ENCODE results near the gene ADAMTS4. TPM values are rescaled to one million over a fixed set of nuclear protein-coding genes. Genes with fewer than 3 reads are reported as not detected.
A peak's percentile ranks its signal among the peaks of the same experiment; 100 is the strongest.

ADAMTS4 gene
- total and polyA plus RNA-seq, 2 experiments from 2014 or later = 7.2 to 9.8 TPM

GRCh38 chr1:161218301-161219077 is 19.6 kb upstream of the ADAMTS4 start:
- peaks cover 42% of the 10 kb centered on the region for H3F3A ChIP-seq (ENCODE audit: insufficient read depth)
- H3K4me2 ChIP-seq (ENCODE audit: unreplicated experiment) = no peak overlapping the region
- WGBS, 2 experiments (ENCODE audit: low coverage in 1 of 2, low lambda C conversion rate in 2 of 2, missing lambda C conversion rate in 2 of 2) = 77 to 86% methylated on average over 8 of the region's 8 CpGs
- peaks cover 26% of the 10 kb centered on the region for H3K4me1 ChIP-seq (ENCODE audit: insufficient read depth)
- no peak overlapping the region for H3K9ac ChIP-seq
- no peaks in the 10 kb centered on the region for H3K27me3 ChIP-seq (replicated peaks; ENCODE audit: insufficient read depth)
- H3K79me2 ChIP-seq (ENCODE audit: insufficient read depth) = no peaks in the 10 kb centered on the region
- in situ Hi-C loops (cut with MboI) = no loop called here
- no peaks in the 10 kb centered on the region for H3K9me2 ChIP-seq (ENCODE audit: insufficient read depth)
- H4K20me1 ChIP-seq (ENCODE audit: insufficient read depth) = no peaks in the 10 kb centered on the region
- peaks cover 7% of the 10 kb centered on the region for H3K36me3 ChIP-seq (ENCODE audit: low read depth)
- no peak for TF ChIP-seq EZH2phosphoT487 (IDR thresholded peaks at IDR 0.05; ENCODE audit: insufficient read depth, low read depth)
- no peak overlapping the region for H2AFZ ChIP-seq
- H3K27ac ChIP-seq = no peak overlapping the region
- no peak overlapping the region for H3K4me3 ChIP-seq
- no peaks in the 10 kb centered on the region for H3K9me3 ChIP-seq (ENCODE audit: low read depth)
- no peak for DNase-seq

DNA sequence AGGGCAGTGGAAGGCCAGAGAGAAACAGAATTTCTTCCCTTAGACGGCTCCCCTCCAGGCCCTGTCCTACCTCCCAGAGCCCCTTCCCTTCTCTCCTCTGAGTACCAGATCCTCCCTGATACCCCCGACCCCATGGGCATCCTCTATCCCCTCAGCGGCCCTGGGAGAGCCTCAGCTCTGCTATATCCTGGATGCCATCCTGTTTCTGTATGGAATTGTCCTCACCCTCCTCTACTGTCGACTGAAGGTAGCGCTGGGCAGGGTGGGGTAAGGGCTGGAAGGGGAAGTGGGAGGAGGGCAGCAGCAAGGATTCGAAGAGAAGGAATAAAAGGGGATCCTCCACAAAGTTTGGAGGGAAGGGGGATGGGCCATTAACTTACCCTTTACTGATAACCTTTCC is 19.0 kb upstream of the ADAMTS4 start:
- peaks cover 26% of the 10 kb centered on the region for H3K4me1 ChIP-seq (ENCODE audit: insufficient read depth)
- peak overlapping the region; percentile 99 for H3K27ac ChIP-seq
- no peak overlapping the region for H3K4me3 ChIP-seq
- in situ Hi-C loops (cut with MboI) = no loop called here
- no peak overlapping the region for H2AFZ ChIP-seq
- H3F3A ChIP-seq (ENCODE audit: insufficient read depth) = peaks cover 48% of the 10 kb centered on the region
- H3K27me3 ChIP-seq (replicated peaks; ENCODE audit: insufficient read depth) = no peaks in the 10 kb centered on the region
- TF ChIP-seq EZH2 (IDR thresholded peaks at IDR 0.05; ENCODE audit: insufficient read depth, poor library complexity, severe bottlenecking) = no peak
- TF ChIP-seq EZH2phosphoT487 (IDR thresholded peaks at IDR 0.05; ENCODE audit: insufficient read depth, low read depth) = no peak
- H3K36me3 ChIP-seq (ENCODE audit: low read depth) = peaks cover 13% of the 10 kb centered on the region
- H3K4me2 ChIP-seq (ENCODE audit: unreplicated experiment) = no peak overlapping the region
- 82 to 85% methylated on average over 6 of the region's 6 CpGs for WGBS, 2 experiments (ENCODE audit: low coverage in 1 of 2, low lambda C conversion rate in 2 of 2, missing lambda C conversion rate in 2 of 2)
- H3K9ac ChIP-seq = peak overlapping the region; percentile 85
- H3K9me3 ChIP-seq (ENCODE audit: low read depth) = no peaks in the 10 kb centered on the region
- no peaks in the 10 kb centered on the region for H3K79me2 ChIP-seq (ENCODE audit: insufficient read depth)
- no peaks in the 10 kb centered on the region for H3K9me2 ChIP-seq (ENCODE audit: insufficient read depth)
- DNase-seq = no peak
- H4K20me1 ChIP-seq (ENCODE audit: insufficient read depth) = no peaks in the 10 kb centered on the region

DNA sequence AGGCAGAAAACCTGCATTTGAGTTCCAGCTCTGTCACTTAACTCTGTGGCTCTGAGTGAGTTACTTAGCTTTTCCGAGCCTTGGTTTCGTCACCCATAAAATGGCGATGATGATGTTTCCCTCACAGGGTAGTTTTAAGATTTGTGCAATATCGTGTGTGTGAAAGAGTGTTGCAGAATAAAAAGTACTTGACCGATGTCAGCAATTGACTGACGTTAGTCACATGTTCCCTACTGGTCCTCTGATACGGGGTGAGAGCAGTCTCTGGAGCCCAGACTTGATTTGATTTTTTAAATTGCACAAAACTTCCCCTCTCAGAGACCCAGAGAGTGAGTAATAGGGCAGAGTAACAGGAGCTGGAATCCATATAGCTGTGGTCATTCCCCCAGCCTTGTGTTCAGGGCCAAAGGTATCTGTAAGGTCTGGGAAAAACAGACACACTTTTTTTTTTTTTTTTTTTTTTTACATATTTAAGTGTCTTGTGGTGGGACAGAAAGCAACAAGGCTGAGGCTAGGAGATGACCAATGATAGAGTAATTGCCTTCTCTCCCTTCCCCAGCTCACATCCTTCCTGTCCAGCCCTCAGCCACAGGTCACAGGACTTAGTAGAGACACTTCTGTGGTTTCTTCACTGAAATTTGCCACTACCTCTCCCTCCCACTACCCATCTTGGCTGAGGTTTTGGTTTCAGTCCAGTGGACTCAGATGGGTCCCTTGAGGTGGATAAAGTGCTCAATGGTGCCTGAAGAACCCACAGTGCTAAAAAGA is 18.3 kb upstream of the ADAMTS4 start:
- Histone ChIP-seq H3K9ac (peak overlapping the region; percentile 85), H3K79me2 (ENCODE audit: insufficient read depth) (no peaks in the 10 kb centered on the region), H4K20me1 (ENCODE audit: insufficient read depth) (no peaks in the 10 kb centered on the region), H3F3A (ENCODE audit: insufficient read depth) (peaks cover 48% of the 10 kb centered on the region), H3K27ac (peak overlapping the region; percentile 99), H2AFZ (peak overlapping the region; percentile 87), H3K4me2 (ENCODE audit: unreplicated experiment) (peak overlapping the region; percentile 59), H3K9me3 (ENCODE audit: low read depth) (no peaks in the 10 kb centered on the region), H3K27me3 (replicated peaks; ENCODE audit: insufficient read depth) (no peaks in the 10 kb centered on the region), H3K36me3 (ENCODE audit: low read depth) (peaks cover 20% of the 10 kb centered on the region), H3K9me2 (ENCODE audit: insufficient read depth) (no peaks in the 10 kb centered on the region), H3K4me3 (peak overlapping the region; percentile 56), H3K4me1 (ENCODE audit: insufficient read depth) (peaks cover 26% of the 10 kb centered on the region)
- in situ Hi-C loops (cut with MboI) = no loop called here
- DNase-seq = peak; percentile 87
- WGBS, 2 experiments (ENCODE audit: low coverage in 1 of 2, low lambda C conversion rate in 2 of 2, missing lambda C conversion rate in 2 of 2) = 5 to 14% methylated on average over 7 of the region's 7 CpGs
- TF ChIP-seq EZH2 (IDR thresholded peaks at IDR 0.05; ENCODE audit: insufficient read depth, poor library complexity, severe bottlenecking) = no peak
- TF ChIP-seq EZH2phosphoT487 (IDR thresholded peaks at IDR 0.05; ENCODE audit: insufficient read depth, low read depth) = no peak

- no peak for TF ChIP-seq EZH2phosphoT487 (IDR thresholded peaks at IDR 0.05; ENCODE audit: insufficient read depth, low read depth)
- no peak for TF ChIP-seq EZH2 (IDR thresholded peaks at IDR 0.05; ENCODE audit: insufficient read depth, poor library complexity, severe bottlenecking)
- no peak within 1 kb of the TSS for H2AFZ ChIP-seq
- WGBS, 2 experiments (ENCODE audit: low coverage in 1 of 2, low lambda C conversion rate in 2 of 2, missing lambda C conversion rate in 2 of 2) = 82 to 87% methylated on average over 10 of the region's 10 CpGs
- H3K4me1 ChIP-seq (ENCODE audit: insufficient read depth) = peaks cover 26% of the 10 kb centered on the region
- no peaks in the 10 kb centered on the region for H3K9me3 ChIP-seq (ENCODE audit: low read depth)
- in situ Hi-C loops (cut with MboI) = no loop called here
- H3K79me2 ChIP-seq (ENCODE audit: insufficient read depth) = peaks cover 9% of the 10 kb centered on the region
- peaks cover 40% of the 10 kb centered on the region for H3K36me3 ChIP-seq (ENCODE audit: low read depth)
- H3K27ac ChIP-seq = peak within 1 kb of the TSS; percentile 99
- H3F3A ChIP-seq (ENCODE audit: insufficient read depth) = peaks cover 48% of the 10 kb centered on the region
- H3K9ac ChIP-seq = no peak within 1 kb of the TSS
- no peaks in the 10 kb centered on the region for H3K9me2 ChIP-seq (ENCODE audit: insufficient read depth)
- no peaks in the 10 kb centered on the region for H4K20me1 ChIP-seq (ENCODE audit: insufficient read depth)
- no peak for DNase-seq
- no peak within 1 kb of the TSS for H3K4me2 ChIP-seq (ENCODE audit: unreplicated experiment)
- no peaks in the 10 kb centered on the region for H3K27me3 ChIP-seq (replicated peaks; ENCODE audit: insufficient read depth)
- no peak within 1 kb of the TSS for H3K4me3 ChIP-seq
These were observed 16.2 kb upstream of the ADAMTS4 start, which contains the start of gene FCER1G for GRCh38 chr1:161215076-161215475. Gene FCER1G (plus strand): TSS chr1:161215295. CDS start chr1:161215322, 27 bp downstream.

Data from GM23248 (cell line).